Hepatocyte (in vitro differentiated cells): ENCODE data around the gene EARS2. TPM values are rescaled to one million over a fixed set of nuclear protein-coding genes. Genes with fewer than 3 reads are reported as not detected.

Source experiments
- DNase-seq: peaks from one replicate; pipeline ENCODE4 v3.0.0-alpha.2; 2016; ENCODE audit warnings: low spot score
- H2AFZ ChIP-seq: fragments of 200-600 bp; sonication (generic); 2 replicates; pipeline ENCODE4 v1.6.0; 2016; ENCODE audit warnings: antibody characterized with exemption, mild to moderate bottlenecking
- H3K27ac ChIP-seq: fragments of 200-600 bp; sonication (generic); 2 replicates; pipeline ENCODE4 v1.5.1; 2016; ENCODE audit warnings: mild to moderate bottlenecking
- H3K27me3 ChIP-seq: fragments of 200-600 bp; sonication (generic); 2 replicates; pipeline ENCODE4 v1.6.1; 2016
- H3K36me3 ChIP-seq: fragments of 200-600 bp; sonication (generic); replicated peaks from 2 replicates; pipeline ENCODE4 v1.5.1; 2016; ENCODE audit warnings: low read depth; ENCODE audit not compliant: insufficient read depth
- H3K4me1 ChIP-seq: fragments of 200-600 bp; sonication (generic); 2 replicates; pipeline ENCODE4 v1.5.1; 2016; ENCODE audit warnings: mild to moderate bottlenecking, moderate library complexity; ENCODE audit not compliant: insufficient read depth
- H3K4me2 ChIP-seq: fragments of 200-600 bp; sonication (generic); 2 replicates; pipeline ENCODE4 v1.6.0; 2016
- H3K4me3 ChIP-seq: fragments of 200-600 bp; sonication (generic); 2 replicates; pipeline ENCODE4 v1.5.1; 2016; ENCODE audit warnings: mild to moderate bottlenecking
- H3K79me2 ChIP-seq: fragments of 200-600 bp; sonication (generic); 2 replicates; pipeline ENCODE4 v1.6.0; 2017; ENCODE audit warnings: mild to moderate bottlenecking
- H3K9me2 ChIP-seq: fragments of 200-600 bp; sonication (generic); replicated peaks from 2 replicates; pipeline ENCODE4 v1.6.0; 2017; ENCODE audit warnings: mild to moderate bottlenecking; ENCODE audit not compliant: insufficient read depth
- H3K9me3 ChIP-seq: fragments of 200-600 bp; sonication (generic); 2 replicates; pipeline ENCODE4 v1.5.1; 2016; ENCODE audit warnings: low read depth, mild to moderate bottlenecking
- H4K20me1 ChIP-seq: fragments of 200-600 bp; sonication (generic); 2 replicates; pipeline ENCODE4 v1.6.0; 2016; ENCODE audit warnings: mild to moderate bottlenecking; ENCODE audit not compliant: insufficient read depth, poor library complexity, severe bottlenecking
- EZH2 ChIP-seq: fragments of 200-600 bp; sonication (generic); IDR thresholded peaks from 2 replicates; pipeline ENCODE4 v1.6.1; 2016; ENCODE audit warnings: antibody characterized with exemption, mild to moderate bottlenecking, borderline replicate concordance
- EZH2phosphoT487 ChIP-seq: fragments of 200-600 bp; sonication (generic); IDR thresholded peaks from one replicate; pipeline ENCODE4 v1.6.1; 2018; ENCODE audit warnings: antibody characterized with exemption, mild to moderate bottlenecking, low read depth, moderate library complexity; ENCODE audit not compliant: unreplicated experiment, severe bottlenecking
- WGBS: methylation state at CpG from one replicate; pipeline ENCODE4 v1.1.6; 2016; ENCODE audit warnings: low lambda C conversion rate; ENCODE audit errors: missing lambda C conversion rate; 5-methylcytosine and 5-hydroxymethylcytosine counted together
- polyA plus RNA-seq: library from polyadenylated mRNA; unstranded; fragments of >200 nt; fragmentation: Nextera tagmentation; extraction: Ambion mirVana; gene quantifications from 2 replicates; pipeline ENCODE4 v1.2.1, GENCODE V29; 2016
- total RNA-seq: library from RNA; depleted of rRNA; stranded (reverse); fragments of >200 nt; gene quantifications from 2 replicates; pipeline ENCODE4 v1.2.3, GENCODE V29; 2014
- TF ChIP-seq, protein P1 (sequence below): fragments of 200-600 bp; sonication (generic); IDR thresholded peaks from 2 replicates; pipeline ENCODE4 v1.5.1; 2016; ENCODE audit warnings: antibody characterized with exemption, mild to moderate bottlenecking; ENCODE audit not compliant: poor library complexity

The EARS2 gene
- total and polyA plus RNA-seq, 2 experiments from 2014 or later: 25.2 to 26.5 TPM

DNA sequence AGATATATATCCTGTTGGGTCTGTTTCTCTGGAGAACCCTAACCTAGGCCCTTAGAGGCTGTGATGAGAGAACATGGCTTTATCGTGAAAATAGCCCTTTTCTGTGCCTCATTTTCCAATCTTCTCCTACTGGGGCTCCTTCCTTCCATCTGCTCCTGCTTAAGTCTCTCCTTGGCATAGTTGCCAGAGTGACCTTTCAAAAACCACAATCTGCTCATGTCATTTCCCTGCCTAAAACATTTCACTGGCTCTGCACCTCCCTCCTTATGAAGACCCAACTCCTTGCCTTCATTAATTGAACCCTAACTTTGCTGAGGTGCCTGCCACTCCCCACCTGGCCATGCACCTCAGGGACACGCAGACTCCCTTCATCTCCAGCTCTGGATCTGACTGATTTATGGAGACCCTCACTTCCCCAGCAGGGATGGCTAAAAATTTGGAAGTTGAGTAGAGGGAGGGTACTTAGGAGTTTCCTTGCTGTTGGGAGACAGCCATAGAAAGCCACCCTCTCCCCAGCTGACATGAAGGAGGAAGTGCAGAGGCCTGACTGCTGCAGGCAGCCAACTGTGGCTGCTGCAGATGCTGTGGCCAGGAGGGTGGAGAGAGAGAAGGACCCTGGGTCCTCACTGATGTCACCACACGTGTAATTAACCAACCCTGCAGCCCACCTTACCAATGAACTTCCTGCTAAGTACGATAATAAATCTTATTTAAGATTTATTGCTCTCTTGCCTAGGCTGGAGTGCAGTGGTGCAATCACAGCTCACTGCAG is 40.6 kb downstream of the EARS2 start:
- no peak overlapping the region for H2AFZ ChIP-seq
- no peaks in the 10 kb centered on the region for H4K20me1 ChIP-seq
- TF ChIP-seq, protein P1, sequence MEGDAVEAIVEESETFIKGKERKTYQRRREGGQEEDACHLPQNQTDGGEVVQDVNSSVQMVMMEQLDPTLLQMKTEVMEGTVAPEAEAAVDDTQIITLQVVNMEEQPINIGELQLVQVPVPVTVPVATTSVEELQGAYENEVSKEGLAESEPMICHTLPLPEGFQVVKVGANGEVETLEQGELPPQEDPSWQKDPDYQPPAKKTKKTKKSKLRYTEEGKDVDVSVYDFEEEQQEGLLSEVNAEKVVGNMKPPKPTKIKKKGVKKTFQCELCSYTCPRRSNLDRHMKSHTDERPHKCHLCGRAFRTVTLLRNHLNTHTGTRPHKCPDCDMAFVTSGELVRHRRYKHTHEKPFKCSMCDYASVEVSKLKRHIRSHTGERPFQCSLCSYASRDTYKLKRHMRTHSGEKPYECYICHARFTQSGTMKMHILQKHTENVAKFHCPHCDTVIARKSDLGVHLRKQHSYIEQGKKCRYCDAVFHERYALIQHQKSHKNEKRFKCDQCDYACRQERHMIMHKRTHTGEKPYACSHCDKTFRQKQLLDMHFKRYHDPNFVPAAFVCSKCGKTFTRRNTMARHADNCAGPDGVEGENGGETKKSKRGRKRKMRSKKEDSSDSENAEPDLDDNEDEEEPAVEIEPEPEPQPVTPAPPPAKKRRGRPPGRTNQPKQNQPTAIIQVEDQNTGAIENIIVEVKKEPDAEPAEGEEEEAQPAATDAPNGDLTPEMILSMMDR: no peak
- TF ChIP-seq EZH2: no peak
- TF ChIP-seq EZH2phosphoT487: no peak
- no peaks in the 10 kb centered on the region for H3K27me3 ChIP-seq
- 91% methylated on average over 4 of the region's 4 CpGs for WGBS
- no peaks in the 10 kb centered on the region for H3K36me3 ChIP-seq
- H3K4me3 ChIP-seq: no peak overlapping the region
- no peak for DNase-seq
- H3K4me2 ChIP-seq: no peak overlapping the region
- no peak overlapping the region for H3K27ac ChIP-seq
- H3K9me2 ChIP-seq: no peaks in the 10 kb centered on the region
- H3K79me2 ChIP-seq: no peaks in the 10 kb centered on the region
- no peaks in the 10 kb centered on the region for H3K4me1 ChIP-seq
- no peaks in the 10 kb centered on the region for H3K9me3 ChIP-seq

DNA sequence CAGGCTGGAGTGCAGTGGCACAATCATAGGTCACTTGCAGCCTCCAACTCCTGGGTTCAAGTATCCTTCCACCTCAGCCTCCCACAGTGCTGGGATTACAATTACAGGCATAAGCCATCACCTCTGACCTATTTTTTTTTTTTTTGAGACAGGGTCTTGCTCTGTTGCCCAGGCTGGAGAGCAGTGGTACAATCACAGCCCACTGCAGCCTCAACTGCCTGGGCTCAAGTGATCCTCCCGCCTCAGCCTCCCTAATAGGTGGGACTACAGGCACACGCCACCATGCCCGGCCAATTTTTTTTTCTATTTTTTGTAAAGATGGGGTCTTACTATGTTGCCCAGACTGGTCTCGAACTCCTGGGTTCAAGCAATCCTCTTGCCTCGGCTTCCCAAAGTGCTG is 41.3 kb downstream of the EARS2 start:
- no peak overlapping the region for H3K27ac ChIP-seq
- H3K9me3 ChIP-seq: no peaks in the 10 kb centered on the region
- H3K4me1 ChIP-seq: no peaks in the 10 kb centered on the region
- H2AFZ ChIP-seq: no peak overlapping the region
- DNase-seq: no peak
- no peaks in the 10 kb centered on the region for H3K9me2 ChIP-seq
- no peaks in the 10 kb centered on the region for H3K27me3 ChIP-seq
- H3K79me2 ChIP-seq: no peaks in the 10 kb centered on the region
- no peak overlapping the region for H3K4me3 ChIP-seq
- 100% methylated on average over 5 of the region's 5 CpGs for WGBS
- TF ChIP-seq, protein P1: no peak
- TF ChIP-seq EZH2phosphoT487 (no peak), EZH2 (no peak)
- no peaks in the 10 kb centered on the region for H3K36me3 ChIP-seq
- no peaks in the 10 kb centered on the region for H4K20me1 ChIP-seq
- H3K4me2 ChIP-seq: no peak overlapping the region

DNA sequence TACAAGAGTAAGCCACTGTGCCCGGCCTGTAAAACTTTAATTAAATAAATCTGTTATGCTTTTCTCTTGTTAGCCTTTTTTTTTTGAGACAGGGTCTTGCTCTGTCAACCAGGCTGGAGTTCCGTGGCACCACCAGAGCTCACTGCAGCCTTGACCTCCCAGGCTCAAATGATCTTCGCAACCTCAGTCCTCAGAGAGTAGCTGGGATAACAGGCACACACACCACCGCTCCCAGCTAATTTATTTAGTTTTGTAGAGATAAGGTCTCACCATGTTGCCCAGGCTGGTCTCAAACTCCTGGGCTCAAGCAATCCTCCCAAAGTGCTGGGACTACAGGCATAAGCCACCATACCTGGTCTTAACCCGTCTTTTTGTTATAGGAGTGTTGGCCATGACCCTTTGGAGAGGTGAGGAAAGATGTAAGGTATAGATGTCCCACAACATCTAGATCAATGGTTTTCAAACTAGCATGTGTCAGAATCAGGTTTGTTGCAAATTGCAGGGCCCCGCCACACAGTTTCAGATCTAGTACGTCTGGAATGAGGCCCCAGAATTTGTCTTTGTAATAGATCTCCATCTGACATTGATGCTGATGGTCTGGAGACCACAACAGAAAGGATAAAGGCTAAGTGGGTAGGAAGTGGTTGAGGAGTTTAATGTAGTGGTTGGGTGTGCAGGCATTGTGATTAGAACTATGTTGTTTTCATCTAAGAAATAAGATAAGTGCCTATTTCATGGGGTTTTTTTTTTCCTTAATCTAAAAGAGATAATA is 42.6 kb downstream of the EARS2 start:
- Histone ChIP-seq H3K27me3 (no peaks in the 10 kb centered on the region), H3K79me2 (peaks cover 5% of the 10 kb centered on the region), H3K4me2 (no peak overlapping the region), H3K9me3 (no peaks in the 10 kb centered on the region), H3K4me1 (no peaks in the 10 kb centered on the region), H3K27ac (no peak overlapping the region), H3K4me3 (no peak overlapping the region), H4K20me1 (peaks cover under 1% of the 10 kb centered on the region), H3K36me3 (no peaks in the 10 kb centered on the region), H3K9me2 (no peaks in the 10 kb centered on the region), H2AFZ (no peak overlapping the region)
- TF ChIP-seq EZH2phosphoT487 (no peak), EZH2 (no peak)
- TF ChIP-seq, protein P1: no peak
- 82% methylated on average over 7 of the region's 7 CpGs for WGBS
- no peak for DNase-seq
